Measurements from ENCODE around the gene TFF3.

Gene TFF3, protein sequence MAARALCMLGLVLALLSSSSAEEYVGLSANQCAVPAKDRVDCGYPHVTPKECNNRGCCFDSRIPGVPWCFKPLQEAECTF

DNA sequence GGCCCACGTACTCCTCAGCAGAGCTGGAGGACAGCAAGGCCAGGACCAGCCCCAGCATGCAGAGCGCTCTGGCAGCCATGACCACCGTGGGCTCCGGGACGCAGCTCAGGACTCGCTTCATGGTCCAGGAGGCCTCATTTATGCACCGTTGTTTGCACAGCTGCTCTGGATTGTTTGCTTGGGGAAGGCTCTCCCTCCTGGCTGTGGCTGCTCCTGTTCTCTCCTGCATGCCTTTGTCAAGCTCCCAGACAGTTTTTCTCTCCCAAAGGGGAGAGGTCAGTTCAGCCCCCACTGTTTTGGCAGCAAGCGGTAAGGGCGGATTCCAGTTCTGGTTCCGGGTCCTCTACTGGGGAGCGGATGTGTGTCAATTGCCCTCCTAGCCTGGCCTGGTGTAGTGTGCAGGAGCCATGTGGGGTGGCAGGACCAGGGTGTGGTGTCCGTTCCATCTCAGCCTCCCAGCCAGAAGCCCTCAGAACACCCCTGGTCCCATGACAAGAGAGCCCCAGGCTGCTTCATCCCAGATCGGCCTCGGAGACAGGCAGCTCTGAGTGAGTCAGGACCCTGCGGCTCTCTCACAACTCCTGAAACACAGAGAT lies at the start of gene TFF3:
TSS of gene TFF3 (minus strand) at position 114 of the 596 bp plus-strand sequence. CDS start at position 79, 35 bp downstream.
- DNase-seq (ENCODE audit: low read depth) = no peak
- TF ChIP-seq, protein P1, sequence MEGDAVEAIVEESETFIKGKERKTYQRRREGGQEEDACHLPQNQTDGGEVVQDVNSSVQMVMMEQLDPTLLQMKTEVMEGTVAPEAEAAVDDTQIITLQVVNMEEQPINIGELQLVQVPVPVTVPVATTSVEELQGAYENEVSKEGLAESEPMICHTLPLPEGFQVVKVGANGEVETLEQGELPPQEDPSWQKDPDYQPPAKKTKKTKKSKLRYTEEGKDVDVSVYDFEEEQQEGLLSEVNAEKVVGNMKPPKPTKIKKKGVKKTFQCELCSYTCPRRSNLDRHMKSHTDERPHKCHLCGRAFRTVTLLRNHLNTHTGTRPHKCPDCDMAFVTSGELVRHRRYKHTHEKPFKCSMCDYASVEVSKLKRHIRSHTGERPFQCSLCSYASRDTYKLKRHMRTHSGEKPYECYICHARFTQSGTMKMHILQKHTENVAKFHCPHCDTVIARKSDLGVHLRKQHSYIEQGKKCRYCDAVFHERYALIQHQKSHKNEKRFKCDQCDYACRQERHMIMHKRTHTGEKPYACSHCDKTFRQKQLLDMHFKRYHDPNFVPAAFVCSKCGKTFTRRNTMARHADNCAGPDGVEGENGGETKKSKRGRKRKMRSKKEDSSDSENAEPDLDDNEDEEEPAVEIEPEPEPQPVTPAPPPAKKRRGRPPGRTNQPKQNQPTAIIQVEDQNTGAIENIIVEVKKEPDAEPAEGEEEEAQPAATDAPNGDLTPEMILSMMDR (IDR thresholded peaks at IDR 0.05; ENCODE audit: low read length, missing control alignments) = no peak
- H3K4me3 ChIP-seq (replicated peaks; ENCODE audit: low read depth, low read length) = no peak within 1 kb of the TSS

DNA sequence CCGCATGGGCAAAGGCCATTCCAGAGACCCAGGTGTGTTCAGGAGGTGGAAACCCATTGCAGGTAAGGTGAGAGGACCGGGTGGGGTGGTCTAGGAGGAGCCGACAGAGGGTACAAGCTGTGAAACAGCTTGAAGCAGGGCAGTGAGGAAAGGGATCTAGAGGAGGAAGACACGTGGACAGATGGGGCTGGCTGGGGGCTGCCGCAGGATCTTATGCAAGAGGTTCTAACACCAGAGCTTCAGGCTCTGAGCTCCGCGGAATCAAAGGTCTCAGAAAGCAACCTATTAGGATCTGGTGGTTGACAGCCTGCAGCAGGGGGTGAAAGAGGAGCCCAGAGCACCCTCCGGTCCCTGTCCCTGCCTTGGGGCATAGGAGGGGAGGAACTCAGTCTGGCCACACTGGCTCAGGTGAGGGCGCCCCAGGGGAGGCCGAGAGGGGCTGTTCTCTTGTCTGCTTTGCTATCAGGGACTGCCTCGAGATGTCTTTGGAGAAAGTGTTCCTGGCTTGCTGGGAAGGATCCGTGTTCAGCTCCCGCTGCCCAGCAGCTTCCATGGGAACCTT lies 49.2 kb upstream of the TFF3 start:
- TF ChIP-seq, protein P1 (IDR thresholded peaks at IDR 0.05; ENCODE audit: low read length, missing control alignments) = no peak
- no peak for DNase-seq (ENCODE audit: low read depth)
- H3K4me3 ChIP-seq (replicated peaks; ENCODE audit: low read depth, low read length) = no peak overlapping the region

DNA sequence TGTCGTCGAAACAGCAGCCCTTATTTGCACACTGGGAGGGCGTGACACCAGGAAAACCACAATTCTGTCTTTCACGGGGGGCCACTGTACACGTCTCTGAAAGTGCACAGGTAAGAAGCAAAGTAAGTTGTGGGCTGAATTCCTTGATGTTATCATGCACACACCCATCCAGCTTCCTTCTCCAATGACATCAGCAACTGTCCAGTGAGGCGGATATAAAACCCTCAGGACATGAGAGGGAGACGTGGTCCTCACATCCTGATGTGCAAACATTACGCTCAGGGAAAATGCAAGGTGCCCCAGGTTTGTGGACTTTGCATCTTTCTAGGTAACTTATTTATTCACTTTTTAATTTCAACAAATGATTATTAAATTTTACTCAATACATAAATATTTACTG lies 48.1 kb upstream of the TFF3 start:
- TF ChIP-seq, protein P1 (IDR thresholded peaks at IDR 0.05; ENCODE audit: low read length, missing control alignments) = no peak
- no peak for DNase-seq (ENCODE audit: low read depth)
- no peak overlapping the region for H3K4me3 ChIP-seq (replicated peaks; ENCODE audit: low read depth, low read length)

DNA sequence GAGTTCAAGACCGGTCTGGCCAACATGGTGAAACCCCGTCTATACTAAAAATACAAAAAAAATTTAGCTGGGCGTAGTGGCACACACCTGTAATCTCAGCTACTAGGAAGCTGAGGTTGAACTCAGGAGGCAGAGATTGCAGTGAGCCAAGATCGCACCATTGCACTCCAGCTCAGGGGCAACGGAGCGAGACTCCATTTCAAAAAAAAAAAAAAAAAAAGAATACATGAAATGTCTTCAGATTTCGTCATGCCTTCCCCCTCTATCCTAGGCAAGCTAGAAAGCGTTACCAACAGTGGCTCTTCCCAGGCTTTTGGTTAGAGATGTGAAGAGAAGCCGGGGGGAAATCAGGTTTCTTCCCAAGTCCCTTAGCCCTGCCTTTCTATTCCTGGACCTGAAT lies 47.5 kb upstream of the TFF3 start:
- no peak overlapping the region for H3K4me3 ChIP-seq (replicated peaks; ENCODE audit: low read depth, low read length)
- DNase-seq (ENCODE audit: low read depth) = no peak
- TF ChIP-seq, protein P1 (IDR thresholded peaks at IDR 0.05; ENCODE audit: low read length, missing control alignments) = no peak

DNA sequence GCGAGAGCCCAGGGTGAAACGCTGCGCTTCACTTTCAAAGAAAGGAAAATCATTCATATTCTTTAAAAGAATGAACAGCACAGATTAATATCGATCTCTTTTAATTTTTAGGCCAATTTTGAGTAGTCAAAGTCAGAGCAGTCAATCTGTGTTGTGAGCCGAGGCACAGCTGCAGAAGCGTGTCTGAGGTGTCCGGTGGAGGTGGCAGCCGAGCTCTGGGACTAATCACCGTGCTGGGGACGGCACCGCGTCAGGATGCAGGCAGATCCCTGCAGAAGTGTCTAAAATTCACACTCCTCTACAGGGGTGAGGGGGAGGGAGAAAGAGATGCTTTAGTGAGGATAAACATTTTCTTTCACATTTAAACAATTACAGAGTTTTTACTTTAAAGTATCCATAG lies 47.0 kb upstream of the TFF3 start:
- no peak overlapping the region for H3K4me3 ChIP-seq (replicated peaks; ENCODE audit: low read depth, low read length)
- DNase-seq (ENCODE audit: low read depth) = no peak
- TF ChIP-seq, protein P1 (IDR thresholded peaks at IDR 0.05; ENCODE audit: low read length, missing control alignments) = no peak

DNA sequence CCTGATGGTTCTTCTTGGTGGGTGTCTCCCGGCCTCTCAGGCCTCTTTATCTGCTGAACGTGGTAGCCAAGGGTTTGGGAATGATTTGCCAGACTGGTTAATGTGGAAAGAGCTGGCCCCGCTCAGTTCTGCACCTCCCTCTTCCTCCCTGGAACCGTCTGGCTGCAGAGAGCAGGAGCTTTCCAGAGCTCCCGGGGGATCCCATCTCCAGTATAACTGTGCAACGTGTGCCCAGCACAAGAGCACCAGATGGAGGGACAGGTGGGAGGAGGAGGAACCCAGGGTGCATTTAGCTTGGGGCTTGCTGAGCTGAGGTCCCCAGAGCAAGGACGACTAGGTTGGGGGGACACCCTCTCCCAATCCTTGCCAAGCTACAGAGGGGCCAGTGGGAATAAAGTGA lies 46.1 kb upstream of the TFF3 start:
- TF ChIP-seq, protein P1 (IDR thresholded peaks at IDR 0.05; ENCODE audit: low read length, missing control alignments) = no peak
- H3K4me3 ChIP-seq (replicated peaks; ENCODE audit: low read depth, low read length) = no peak overlapping the region
- DNase-seq (ENCODE audit: low read depth) = no peak

DNA sequence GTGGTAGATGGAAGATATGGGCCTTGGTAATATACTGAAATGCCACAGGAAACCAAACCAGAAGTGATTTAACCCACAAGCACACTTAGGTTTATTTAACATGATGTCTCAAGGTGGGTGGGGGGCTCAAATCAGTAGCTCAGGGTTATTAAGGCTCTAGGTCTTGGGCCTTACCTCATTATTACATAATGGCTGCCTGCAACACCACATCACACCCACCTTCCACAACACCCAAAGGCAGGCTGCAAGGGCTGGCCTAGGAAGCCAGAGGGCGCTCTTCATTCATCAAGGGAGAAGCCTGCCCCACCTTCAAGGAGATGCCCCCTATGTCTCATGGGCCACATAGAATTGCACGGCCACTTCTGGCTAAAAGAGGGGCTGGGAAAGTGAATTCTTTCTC lies 45.1 kb upstream of the TFF3 start:
- H3K4me3 ChIP-seq (replicated peaks; ENCODE audit: low read depth, low read length) = no peak overlapping the region
- DNase-seq (ENCODE audit: low read depth) = no peak

More for the DNA sequence above, 45.1 kb upstream of the TFF3 start:
- TF ChIP-seq, protein P1 (IDR thresholded peaks at IDR 0.05; ENCODE audit: low read length, missing control alignments) = no peak
